Left ventricle myocardium inferior (tissue), 1 donor: Measurements from ENCODE around the gene TPM1. TPM values are rescaled to one million over a fixed set of nuclear protein-coding genes. Genes with fewer than 3 reads are reported as not detected.

Experiments
- DNase-seq: peaks from one replicate; pipeline ENCODE4 v3.0.0-alpha.2; 2020
- H3K27ac ChIP-seq: fragments of 200-600 bp; replicated peaks from 2 replicates; pipeline ENCODE4 v1.8.0; 2021
- H3K27me3 ChIP-seq: fragments of 200-600 bp; 2 replicates; pipeline ENCODE4 v1.8.0; 2021; ENCODE audit warnings: low read depth
- H3K36me3 ChIP-seq: fragments of 200-600 bp; 2 replicates; pipeline ENCODE4 v1.8.0; 2021
- H3K4me1 ChIP-seq: fragments of 200-600 bp; 2 replicates; pipeline ENCODE4 v1.8.0; 2021
- H3K4me3 ChIP-seq: fragments of 200-600 bp; 2 replicates; pipeline ENCODE4 v1.8.0; 2021; ENCODE audit warnings: mild to moderate bottlenecking, moderate library complexity
- H3K9me3 ChIP-seq: fragments of 200-600 bp; replicated peaks from 2 replicates; pipeline ENCODE4 v1.8.0; 2021
- CTCF ChIP-seq: fragments of 200-600 bp; IDR thresholded peaks from 2 replicates; pipeline ENCODE4 v1.8.0; 2021; ENCODE audit warnings: antibody characterized with exemption, mild to moderate bottlenecking, borderline replicate concordance
- intact Hi-C: fragments of 100-400 bp; cut with micrococcal nuclease; formaldehyde crosslinking; loops from one replicate; pipeline ENCODE4 v1.11.0; 2022
- total RNA-seq: library from RNA; stranded (reverse); fragmentation: NEBNext Ultra II Directional; extraction: Animal tissue kit (Norgen Biotek cat#: 25700); gene quantifications from one replicate; pipeline ENCODE4 v1.2.1, GENCODE V29; 2021
- donor health status: DM: no; HTN: yes; CAD: no; lungs with severe emphysema.

The TPM1 gene
- total RNA-seq, 1 donor from 2014 or later: 12,604 TPM

GRCh38 chr15:63067976-63068743 is 25.6 kb downstream of the TPM1 start:
- DNase-seq: no peak
- Histone ChIP-seq H3K27me3 (no peaks in the 10 kb centered on the region), H3K4me1 (peaks cover 78% of the 10 kb centered on the region), H3K4me3 (no peak overlapping the region), H3K36me3 (peaks cover 77% of the 10 kb centered on the region), H3K27ac (peak overlapping the region; percentile 99), H3K9me3 (no peaks in the 10 kb centered on the region)
- no peak for TF ChIP-seq CTCF
- intact Hi-C loops: no loop called here

DNA sequence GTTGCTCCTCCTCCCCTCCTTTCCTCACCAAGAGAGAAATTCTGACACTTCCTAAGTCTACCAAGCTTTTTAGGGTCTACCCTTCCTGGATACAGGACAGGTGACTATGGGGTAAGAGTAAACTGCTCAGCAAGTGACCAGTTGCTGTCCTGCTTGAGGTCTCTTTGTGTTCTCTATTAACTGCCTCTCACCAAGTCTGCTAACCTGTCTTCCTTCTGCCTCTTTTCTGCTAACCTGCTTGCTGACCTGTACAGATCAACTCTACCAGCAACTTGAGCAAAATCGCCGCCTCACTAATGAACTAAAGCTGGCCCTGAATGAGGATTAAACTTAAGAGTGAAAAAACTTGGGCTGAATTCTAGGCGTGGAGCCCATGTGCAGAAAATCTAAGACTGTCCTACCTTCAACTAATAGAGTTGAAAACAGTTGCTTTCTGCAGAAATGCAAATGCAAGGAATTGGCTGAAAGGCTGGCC is 27.1 kb downstream of the TPM1 start:
- TF ChIP-seq CTCF: no peak
- H3K9me3 ChIP-seq: no peaks in the 10 kb centered on the region
- H3K4me3 ChIP-seq: no peak overlapping the region
- peak overlapping the region; percentile 99 for H3K27ac ChIP-seq
- DNase-seq: no peak
- peaks cover 65% of the 10 kb centered on the region for H3K4me1 ChIP-seq
- intact Hi-C loops: no loop called here
- no peaks in the 10 kb centered on the region for H3K27me3 ChIP-seq
- H3K36me3 ChIP-seq: peaks cover 62% of the 10 kb centered on the region

DNA sequence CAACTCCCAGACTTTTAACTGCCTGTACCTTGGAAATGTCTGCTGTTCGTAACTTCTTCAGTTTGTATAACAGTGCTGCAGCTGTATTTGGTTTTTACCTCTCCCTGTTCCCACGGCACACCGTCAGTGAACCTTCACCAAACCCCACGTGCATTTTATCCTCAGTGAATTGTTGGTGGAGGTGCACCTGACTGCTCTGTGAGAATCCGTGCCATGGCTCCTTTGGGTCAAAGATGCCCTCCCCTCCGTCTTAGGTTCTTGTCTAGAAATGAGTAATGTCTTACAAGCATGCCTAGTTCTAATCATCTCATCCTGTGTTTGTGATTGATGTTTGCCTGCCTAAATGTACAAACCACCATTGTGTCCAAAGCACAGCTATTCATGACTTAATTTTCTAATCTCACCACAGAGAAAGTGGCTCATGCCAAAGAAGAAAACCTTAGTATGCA is 28.2 kb downstream of the TPM1 start:
- Histone ChIP-seq H3K9me3 (no peaks in the 10 kb centered on the region), H3K36me3 (peaks cover 52% of the 10 kb centered on the region), H3K4me3 (no peak overlapping the region), H3K27ac (peak overlapping the region; percentile 99), H3K4me1 (peaks cover 55% of the 10 kb centered on the region), H3K27me3 (no peaks in the 10 kb centered on the region)
- no peak for DNase-seq
- no peak for TF ChIP-seq CTCF
- intact Hi-C loops: no loop called here

- Histone ChIP-seq H3K4me3 (no peak overlapping the region), H3K4me1 (peaks cover 53% of the 10 kb centered on the region), H3K36me3 (peaks cover 45% of the 10 kb centered on the region), H3K27ac (no peak overlapping the region), H3K9me3 (no peaks in the 10 kb centered on the region), H3K27me3 (no peaks in the 10 kb centered on the region)
- intact Hi-C loops: no loop called here
- no peak for DNase-seq
- no peak for TF ChIP-seq CTCF
Observed at GRCh38 chr15:63071288-63071909, 28.9 kb downstream of the TPM1 start.

GRCh38 chr15:63072023-63072650 is 29.6 kb downstream of the TPM1 start:
- H3K4me1 ChIP-seq: peaks cover 48% of the 10 kb centered on the region
- H3K4me3 ChIP-seq: no peak overlapping the region
- H3K27ac ChIP-seq: peak overlapping the region; percentile 0
- intact Hi-C loops: no loop called here
- H3K27me3 ChIP-seq: no peaks in the 10 kb centered on the region
- no peaks in the 10 kb centered on the region for H3K9me3 ChIP-seq
- H3K36me3 ChIP-seq: peaks cover 38% of the 10 kb centered on the region
- no peak for DNase-seq
- no peak for TF ChIP-seq CTCF
